Muscle of leg (tissue), 16 donors: ENCODE data around the gene SLC26A6. TPM values are rescaled to one million over a fixed set of nuclear protein-coding genes. Genes with fewer than 3 reads are reported as not detected.
A peak's percentile ranks its signal among the peaks of the same experiment; 100 is the strongest.

Experiments used
- DNase-seq: peaks from one replicate; pipeline ENCODE4 v3.0.0; 2013
- H3K27ac ChIP-seq: one replicate; pipeline ENCODE4 v1.5.1; 2013; ENCODE audit warnings: mild to moderate bottlenecking, low read length, control low read depth
- H3K27me3 ChIP-seq: one replicate; pipeline ENCODE4 v1.6.1; 2013; ENCODE audit warnings: low read length; ENCODE audit not compliant: control insufficient read depth, insufficient read depth
- H3K36me3 ChIP-seq: one replicate; pipeline ENCODE4 v1.6.1; 2013; ENCODE audit warnings: low read length; ENCODE audit not compliant: control insufficient read depth, insufficient read depth
- H3K4me1 ChIP-seq: one replicate; pipeline ENCODE4 v1.6.1; 2013; ENCODE audit warnings: low read length; ENCODE audit not compliant: control insufficient read depth, insufficient read depth
- H3K4me3 ChIP-seq: one replicate; pipeline ENCODE4 v1.5.1; 2013; ENCODE audit warnings: low read length, control low read depth
- H3K9me3 ChIP-seq: replicated peaks from 2 replicates; pipeline ENCODE4 v1.6.1; 2013; ENCODE audit warnings: low read depth, low read length; ENCODE audit not compliant: control insufficient read depth
- WGBS: methylation state at CpG from one replicate; pipeline ENCODE4 v1.1.5; 2013; ENCODE audit warnings: missing lambda C conversion rate; ENCODE audit not compliant: insufficient coverage; 5-methylcytosine and 5-hydroxymethylcytosine counted together
- long read RNA-seq, 11 donors: transcript quantifications; one replicate each; lab custom pipeline, GENCODE V29; 2026
- polyA plus RNA-seq, 8 donors: library from polyadenylated mRNA; unstranded; fragments of 120-200 nt; gene quantifications; one replicate each; pipeline versions ENCODE4 v1.2.1 to v1.2.3, GENCODE V29; 2013; ENCODE audit warnings: inconsistent platforms in 1 of 8, low replicate concordance in 1 of 8; ENCODE audit not compliant: insufficient read length in 8 of 8, insufficient read depth in 1 of 8
- total RNA-seq: library from RNA; stranded (reverse); fragments of 120-200 nt; gene quantifications from one replicate; pipeline ENCODE4 v1.2.4, GENCODE V29; 2013

The SLC26A6 gene
- total RNA-seq (9.8 TPM), polyA plus RNA-seq (10 to 100 TPM in 4 of 8 donors, 1 to 10 TPM in 4; 7.9 to 12.6 (median 9.4) TPM)
- long read RNA-seq, donor 1: 0 reads
- long read RNA-seq, donor 2: 0 reads
- long read RNA-seq, donor 3: 0 reads
- long read RNA-seq, donor 4: 0 reads
- long read RNA-seq, donor 5, partial matches to known transcripts: 0 of 2 reads
- long read RNA-seq, donor 5, other reads (novel, unspliced or antisense): 0 of 2 reads
- long read RNA-seq, donor 6: 0 reads
- long read RNA-seq, donor 7, partial matches to known transcripts: 0 of 1 reads
- long read RNA-seq, donor 7, other reads (novel, unspliced or antisense): 0 of 1 reads
- long read RNA-seq, donor 8, partial matches to known transcripts: 0 of 2 reads
- long read RNA-seq, donor 8, other reads (novel, unspliced or antisense): 0 of 2 reads
- long read RNA-seq, donor 9, partial matches to known transcripts: 0 of 1 reads
- long read RNA-seq, donor 9, other reads (novel, unspliced or antisense): 0 of 1 reads
- long read RNA-seq, donor 10, partial matches to known transcripts: 0 of 1 reads
- long read RNA-seq, donor 10, other reads (novel, unspliced or antisense): 0 of 1 reads
- long read RNA-seq, donor 11, partial matches to known transcripts: 0 of 1 reads
- long read RNA-seq, donor 11, other reads (novel, unspliced or antisense): 0 of 1 reads

GRCh38 chr3:48635222-48636021 is at the start of gene SLC26A6:
Gene SLC26A6 (minus strand): TSS chr3:48635461. CDS start chr3:48635393, 68 bp downstream.
- Histone ChIP-seq H3K4me1 (peaks cover 27% of the 10 kb centered on the region), H3K9me3 (no peaks in the 10 kb centered on the region), H3K36me3 (peaks cover 19% of the 10 kb centered on the region), H3K27me3 (peaks cover 3% of the 10 kb centered on the region), H3K4me3 (peak within 1 kb of the TSS; percentile 87), H3K27ac (peak within 1 kb of the TSS; percentile 91)
- WGBS: under 1% methylated on average over 54 of the region's 68 CpGs
- peak; percentile 99 for DNase-seq

GRCh38 chr3:48684480-48685143 is 49.4 kb upstream of the SLC26A6 start:
- no peaks in the 10 kb centered on the region for H3K27me3 ChIP-seq
- WGBS: 25% methylated on average over 4 of the region's 7 CpGs
- H3K27ac ChIP-seq: no peak overlapping the region
- H3K4me1 ChIP-seq: peaks cover 28% of the 10 kb centered on the region
- no peaks in the 10 kb centered on the region for H3K9me3 ChIP-seq
- peak overlapping the region; percentile 8 for H3K4me3 ChIP-seq
- peaks cover 54% of the 10 kb centered on the region for H3K36me3 ChIP-seq
- DNase-seq: peak; percentile 46

GRCh38 chr3:48684054-48684349 is 48.7 kb upstream of the SLC26A6 start:
- Histone ChIP-seq H3K9me3 (no peaks in the 10 kb centered on the region), H3K4me3 (no peak overlapping the region), H3K4me1 (peaks cover 28% of the 10 kb centered on the region), H3K27ac (no peak overlapping the region), H3K36me3 (peaks cover 51% of the 10 kb centered on the region), H3K27me3 (no peaks in the 10 kb centered on the region)
- WGBS: 34% methylated on average over 3 of the region's 8 CpGs
- DNase-seq: no peak

GRCh38 chr3:48682786-48683185 is 47.5 kb upstream of the SLC26A6 start:
- no peak for DNase-seq
- 88% methylated on average over 9 of the region's 9 CpGs for WGBS
- Histone ChIP-seq H3K9me3 (no peaks in the 10 kb centered on the region), H3K4me1 (peaks cover 28% of the 10 kb centered on the region), H3K27me3 (no peaks in the 10 kb centered on the region), H3K4me3 (no peak overlapping the region), H3K27ac (no peak overlapping the region), H3K36me3 (peaks cover 50% of the 10 kb centered on the region)

- H3K27ac ChIP-seq: no peak overlapping the region
- H3K27me3 ChIP-seq: no peaks in the 10 kb centered on the region
- H3K36me3 ChIP-seq: peaks cover 43% of the 10 kb centered on the region
- peaks cover 28% of the 10 kb centered on the region for H3K4me1 ChIP-seq
- H3K4me3 ChIP-seq: no peak overlapping the region
- no peaks in the 10 kb centered on the region for H3K9me3 ChIP-seq
- 99% methylated on average over 7 of the region's 17 CpGs for WGBS
- DNase-seq: no peak
These were observed 46.8 kb upstream of the SLC26A6 start for GRCh38 chr3:48681974-48682610.

GRCh38 chr3:48681541-48681880 is 46.2 kb upstream of the SLC26A6 start:
- no peak overlapping the region for H3K27ac ChIP-seq
- H3K9me3 ChIP-seq: no peaks in the 10 kb centered on the region
- DNase-seq: no peak
- 92% methylated on average over 2 of the region's 7 CpGs for WGBS
- H3K4me3 ChIP-seq: no peak overlapping the region
- H3K36me3 ChIP-seq: peaks cover 42% of the 10 kb centered on the region
- H3K27me3 ChIP-seq: no peaks in the 10 kb centered on the region
- H3K4me1 ChIP-seq: peaks cover 25% of the 10 kb centered on the region

GRCh38 chr3:48680811-48681540 is 45.7 kb upstream of the SLC26A6 start:
- H3K4me1 ChIP-seq: peaks cover 20% of the 10 kb centered on the region
- peaks cover 44% of the 10 kb centered on the region for H3K36me3 ChIP-seq
- WGBS: 94% methylated on average over 15 of the region's 17 CpGs
- H3K9me3 ChIP-seq: no peaks in the 10 kb centered on the region
- no peak overlapping the region for H3K27ac ChIP-seq
- no peak overlapping the region for H3K4me3 ChIP-seq
- no peak for DNase-seq
- H3K27me3 ChIP-seq: no peaks in the 10 kb centered on the region

GRCh38 chr3:48679411-48680391 is 44.4 kb upstream of the SLC26A6 start:
- Histone ChIP-seq H3K4me1 (peaks cover 11% of the 10 kb centered on the region), H3K36me3 (peaks cover 44% of the 10 kb centered on the region), H3K27ac (no peak overlapping the region), H3K4me3 (no peak overlapping the region), H3K27me3 (no peaks in the 10 kb centered on the region), H3K9me3 (no peaks in the 10 kb centered on the region)
- 86% methylated on average over 12 of the region's 20 CpGs for WGBS
- no peak for DNase-seq
